ENCODE measurements around the gene ERG.

- TF ChIP-seq CTCF (IDR thresholded peaks at IDR 0.05; ENCODE audit: low read depth, low read length) = no peak
- TF ChIP-seq MAX (IDR thresholded peaks at IDR 0.05; ENCODE audit: low read depth, low read length) = no peak
- TF ChIP-seq POLR2A (IDR thresholded peaks at IDR 0.05; ENCODE audit: extremely low read depth, insufficient read length) = no peak
These were observed 23.5 kb downstream of the ERG start for GRCh38 chr21:38474796-38475195.
